Hindlimb muscle (tissue), 1 donor: Measurements from ENCODE around the gene PIGW. TPM values are rescaled to one million over a fixed set of nuclear protein-coding genes. Genes with fewer than 3 reads are reported as not detected.

Experiments
- DNase-seq: peaks from one replicate; pipeline ENCODE4 v3.0.0-alpha.2; 2013
- polyA plus RNA-seq: library from polyadenylated mRNA; unstranded; fragments of 120-200 nt; gene quantifications from one replicate; pipeline ENCODE4 v1.2.1, GENCODE V29; 2013; ENCODE audit not compliant: insufficient read length

The PIGW gene
- polyA plus RNA-seq, 1 donor, result 8.0 TPM

DNA sequence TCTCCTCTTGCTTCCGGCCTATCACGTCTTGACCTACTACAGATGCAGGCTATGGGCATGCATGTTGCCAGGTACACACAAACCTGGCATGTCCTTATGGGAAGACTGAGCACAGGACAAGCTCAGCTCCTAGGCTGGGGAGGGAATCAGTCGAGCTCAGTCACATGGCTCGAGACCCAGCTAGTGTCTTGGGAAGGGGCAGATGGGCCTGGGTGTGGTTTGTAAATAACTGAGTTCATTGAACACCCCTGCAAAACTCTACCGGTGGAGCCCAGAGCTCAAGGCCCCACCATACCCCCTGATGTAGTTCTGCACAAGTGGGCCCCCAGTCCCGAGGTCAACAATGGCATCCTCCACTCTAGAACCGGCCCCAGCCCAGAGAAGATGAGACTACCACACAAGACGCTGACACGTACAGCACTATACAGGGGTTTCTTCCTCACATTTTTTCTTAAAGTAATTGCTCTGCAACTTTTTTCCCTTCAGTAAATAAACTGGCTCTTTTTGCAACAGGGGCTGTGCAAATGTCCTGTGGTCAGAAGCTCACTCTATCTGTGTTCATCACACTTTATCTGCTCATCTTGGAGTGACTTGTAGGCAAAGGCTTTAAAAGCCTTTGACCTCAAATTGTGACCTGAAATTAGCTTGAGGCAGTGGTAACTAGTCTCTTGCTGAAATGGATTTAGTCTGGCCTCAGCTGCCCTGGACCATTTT lies 25.4 kb upstream of the PIGW start:
- no peak for DNase-seq

DNA sequence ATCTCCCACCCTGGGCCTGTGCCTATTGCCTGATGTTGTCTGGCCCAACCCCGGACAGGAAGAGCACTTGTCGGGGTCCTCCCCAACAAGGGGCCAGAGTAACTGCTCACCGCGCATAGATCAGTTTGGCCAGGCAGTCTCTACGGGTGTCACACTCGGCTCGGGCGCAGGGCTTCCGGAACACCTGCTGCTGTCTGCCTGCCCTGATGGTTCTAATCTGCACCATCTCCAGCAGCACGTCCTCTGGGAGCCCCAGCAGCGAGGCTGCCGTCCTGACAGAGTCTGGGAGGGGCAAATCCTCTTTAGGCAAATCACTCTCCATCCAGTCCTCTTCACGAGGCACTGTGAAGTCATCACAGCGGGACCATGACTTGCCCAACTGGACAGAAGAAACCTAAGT lies 24.2 kb upstream of the PIGW start:
- no peak for DNase-seq

GRCh38 chr17:36511216-36511615 lies 23.6 kb upstream of the PIGW start:
- no peak for DNase-seq

DNA sequence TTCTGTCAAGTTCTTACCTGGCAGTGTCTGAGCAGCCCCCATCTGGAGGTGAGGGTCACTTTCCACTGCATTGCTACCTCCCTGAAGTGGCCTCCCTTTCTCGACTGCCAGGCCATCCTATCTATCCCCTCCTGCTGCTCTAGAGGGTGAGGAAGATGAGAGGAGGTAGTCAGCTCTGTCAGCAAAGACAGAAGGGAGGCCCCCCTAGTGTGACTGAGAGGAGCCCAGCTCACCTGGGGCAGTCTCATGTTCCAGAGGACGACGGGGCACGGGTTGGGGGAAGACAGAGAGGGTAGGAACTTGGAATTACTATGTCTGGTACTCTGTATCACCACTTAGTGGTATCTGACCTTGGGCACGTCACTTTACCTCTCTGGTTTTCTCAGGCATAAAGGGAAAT lies 22.1 kb upstream of the PIGW start:
- no peak for DNase-seq

DNA sequence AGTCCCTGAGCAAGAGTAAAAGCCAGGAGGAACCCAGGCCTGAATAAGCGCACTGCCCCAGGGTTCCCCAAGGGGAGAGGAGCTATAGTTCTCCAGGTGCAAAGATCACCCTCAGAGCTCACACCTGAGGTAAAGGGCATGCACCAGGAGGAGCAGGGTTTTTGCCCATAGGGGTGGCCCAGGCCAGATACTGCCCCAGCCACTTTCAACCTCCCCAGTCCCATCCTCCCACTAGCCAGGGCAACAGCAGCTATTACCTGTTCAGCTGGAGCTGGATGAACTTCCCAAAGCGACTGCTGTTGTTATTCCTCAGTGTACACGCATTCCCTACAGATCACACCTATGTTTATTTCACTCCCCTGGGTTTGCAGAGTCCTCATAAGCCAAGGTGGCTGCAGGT lies 19.9 kb upstream of the PIGW start:
- no peak for DNase-seq

DNA sequence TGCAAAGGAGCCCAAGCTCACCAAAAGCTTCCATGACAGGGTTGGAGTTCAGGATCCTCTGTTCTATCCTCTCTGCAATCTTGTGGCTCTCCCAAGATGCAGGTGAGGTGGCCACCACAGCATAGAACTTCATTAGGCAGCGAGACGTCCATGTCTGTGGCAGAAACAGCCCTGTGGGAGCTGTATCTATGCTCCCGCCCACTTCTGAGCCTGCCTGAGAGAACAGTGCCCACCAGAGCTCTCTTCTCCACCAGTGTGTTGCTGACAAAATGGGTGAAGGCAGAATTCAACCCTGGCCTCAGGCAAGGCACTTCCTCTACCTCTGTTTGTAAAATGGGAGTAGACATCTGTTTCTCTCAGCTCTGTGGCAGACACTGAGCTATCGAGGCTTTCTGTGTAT lies 18.9 kb upstream of the PIGW start:
- no peak for DNase-seq

- no peak for DNase-seq
These were observed 11.7 kb upstream of the PIGW start for GRCh38 chr17:36523113-36523512.

DNA sequence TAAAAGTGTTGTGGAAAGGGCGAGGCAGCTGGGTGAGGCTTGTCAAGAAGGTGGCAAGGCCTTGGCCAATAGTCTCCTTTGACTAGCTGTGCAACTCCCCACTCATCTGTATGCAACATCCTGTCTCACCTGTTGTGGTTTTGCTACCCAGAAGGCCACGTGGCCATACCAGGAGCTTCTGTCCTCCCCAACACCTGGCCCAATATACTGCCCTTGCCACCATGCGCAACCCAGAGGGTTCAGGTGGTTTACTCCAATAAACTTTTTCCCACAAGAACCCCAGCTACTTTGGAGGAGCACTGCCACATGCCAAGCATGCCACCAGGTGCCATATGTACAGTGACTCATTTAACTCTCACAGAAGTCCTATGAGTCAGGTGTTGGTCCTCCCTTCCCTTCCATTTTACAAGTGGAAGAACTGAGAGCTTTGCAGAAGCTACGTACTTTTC lies 10.3 kb upstream of the PIGW start:
- DNase-seq, result no peak

- no peak for DNase-seq
These were observed 9.7 kb upstream of the PIGW start for GRCh38 chr17:36525113-36525512.

DNA sequence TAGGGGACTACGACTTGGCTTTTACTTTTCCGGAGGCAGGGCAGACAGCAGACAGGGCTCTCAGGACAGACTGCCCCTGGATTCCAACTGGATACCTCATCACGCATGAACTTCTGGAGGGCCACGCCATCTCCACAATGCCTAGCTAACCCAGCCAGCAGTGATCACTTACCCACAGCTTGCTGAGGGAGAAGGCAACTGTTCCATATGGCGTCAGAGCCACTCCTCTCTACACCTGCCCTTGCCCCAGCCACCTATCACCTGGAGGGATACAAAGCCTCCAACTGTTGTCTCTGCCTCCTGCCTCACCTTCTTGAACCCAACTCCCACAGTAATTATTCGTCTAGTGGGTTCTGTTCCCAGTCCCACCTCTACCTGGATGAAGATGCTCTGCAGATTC lies 8.9 kb upstream of the PIGW start:
- no peak for DNase-seq

DNA sequence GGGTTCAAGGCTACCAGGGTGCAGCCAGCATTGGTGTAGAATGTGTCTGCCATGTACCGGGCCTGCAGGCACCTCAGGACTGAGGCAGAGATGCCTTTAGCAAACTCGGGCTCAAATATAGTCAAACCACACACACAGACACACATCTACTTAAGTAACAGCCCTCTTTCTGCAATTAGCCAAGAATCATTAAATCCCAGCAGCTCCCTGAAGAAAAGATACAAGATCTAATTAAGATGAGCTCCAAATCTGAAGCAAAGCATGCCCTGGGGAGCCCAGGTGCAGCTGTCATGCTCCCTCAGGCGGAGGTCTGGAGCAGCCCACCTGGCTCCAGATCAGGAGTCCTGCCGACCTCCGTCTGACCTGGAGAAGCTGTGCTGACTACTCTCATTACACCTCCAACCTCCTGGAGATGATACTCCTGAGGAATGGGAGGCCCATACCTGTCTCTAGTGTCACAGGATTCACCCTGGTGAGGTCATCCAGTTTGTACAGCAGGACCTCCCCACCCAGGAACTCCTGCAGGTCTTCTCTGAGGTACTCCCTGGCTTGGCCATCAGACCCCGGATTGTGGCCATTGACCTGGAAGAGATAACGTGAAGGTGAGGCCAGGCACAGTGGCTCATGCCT lies 7.1 kb upstream of the PIGW start:
- DNase-seq, result no peak

GRCh38 chr17:36529121-36529520 lies 5.7 kb upstream of the PIGW start:
- DNase-seq, result no peak

GRCh38 chr17:36532435-36532975 lies 2.3 kb upstream of the PIGW start:
- DNase-seq, result no peak

DNA sequence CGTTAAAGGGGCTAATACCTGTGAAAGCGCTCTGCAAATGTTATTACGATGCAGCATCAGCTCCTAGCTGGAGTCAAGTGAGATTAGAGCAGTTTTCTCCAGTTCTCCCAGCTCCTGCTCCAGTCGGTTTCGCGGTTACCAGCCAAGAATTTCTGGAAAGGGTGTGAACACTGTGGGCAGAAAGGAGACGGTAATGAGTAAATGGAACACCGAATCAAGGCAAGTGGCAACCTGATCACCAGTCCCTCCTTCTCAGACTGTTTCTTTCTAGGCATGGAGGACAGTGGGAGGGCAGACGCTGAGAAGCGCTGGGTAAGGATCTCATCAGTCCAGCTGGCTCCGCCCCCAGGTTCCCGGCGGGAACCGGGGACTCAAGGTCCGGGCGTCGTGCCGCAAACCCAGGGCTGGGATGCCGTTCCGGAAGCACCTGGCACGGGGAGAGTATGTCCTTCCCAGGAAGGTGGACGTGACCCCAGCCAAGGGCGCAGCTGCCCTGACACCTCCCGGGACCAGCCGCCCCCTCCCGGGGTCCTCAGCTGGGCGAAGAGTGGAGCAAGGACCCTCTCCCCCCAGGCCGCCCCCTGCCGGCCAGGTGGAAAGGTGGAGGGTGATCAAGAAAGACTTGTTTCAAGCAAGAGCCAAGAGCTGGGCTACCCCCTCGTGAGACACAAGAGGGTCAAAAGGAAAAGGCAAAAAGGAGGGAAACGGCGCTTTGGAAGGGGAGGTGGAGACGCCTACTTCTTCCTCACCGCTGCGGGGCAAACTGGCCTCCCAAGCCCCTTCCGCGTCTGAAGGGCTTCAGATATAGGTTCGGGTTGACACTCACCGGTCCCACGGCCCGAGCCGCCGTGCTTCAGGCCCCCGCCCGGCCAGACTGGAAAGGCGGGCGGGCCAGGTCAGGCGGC lies 600 bp upstream of the PIGW start:
- DNase-seq, result peak; percentile 63

DNA sequence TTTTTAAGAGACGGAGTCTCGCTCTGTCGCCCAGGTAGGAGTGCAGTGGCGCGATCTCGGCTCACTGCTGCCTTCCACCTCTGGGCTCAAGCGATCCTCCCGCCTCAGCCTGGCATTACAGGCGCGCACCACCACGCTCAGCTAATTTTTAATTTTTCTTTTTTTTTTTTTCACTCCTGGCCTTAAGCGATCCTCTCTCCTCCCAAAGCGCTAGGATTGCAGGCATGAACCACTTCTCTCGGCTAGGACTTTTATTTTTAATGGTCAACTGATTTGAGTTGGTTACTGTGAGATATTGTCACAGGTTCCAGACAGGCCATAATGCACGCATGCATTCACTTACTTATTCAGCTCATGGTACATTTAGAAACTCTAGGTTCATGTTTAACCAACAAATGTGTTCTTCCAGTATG lies 888 bp downstream of the PIGW start:
- DNase-seq, result no peak

DNA sequence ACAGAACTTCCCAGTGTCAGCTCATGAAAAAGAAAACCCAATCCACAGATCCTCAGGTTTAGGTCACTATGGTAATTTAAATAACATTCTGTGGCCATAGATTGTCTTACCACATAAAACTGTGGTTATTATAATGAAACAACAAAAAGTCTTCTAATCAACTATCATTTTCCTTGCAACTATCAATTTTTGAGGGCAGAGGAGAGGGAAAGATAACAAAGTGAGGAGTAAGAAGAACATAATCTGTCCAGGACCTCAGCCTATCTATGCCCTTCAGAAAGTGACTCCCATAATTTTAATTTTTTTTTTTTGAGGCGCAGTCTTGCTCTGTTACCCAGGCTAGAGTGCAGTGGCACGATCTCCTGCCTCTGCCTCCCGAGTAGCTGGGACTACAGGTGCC lies 5.9 kb downstream of the PIGW start:
- DNase-seq, result no peak

DNA sequence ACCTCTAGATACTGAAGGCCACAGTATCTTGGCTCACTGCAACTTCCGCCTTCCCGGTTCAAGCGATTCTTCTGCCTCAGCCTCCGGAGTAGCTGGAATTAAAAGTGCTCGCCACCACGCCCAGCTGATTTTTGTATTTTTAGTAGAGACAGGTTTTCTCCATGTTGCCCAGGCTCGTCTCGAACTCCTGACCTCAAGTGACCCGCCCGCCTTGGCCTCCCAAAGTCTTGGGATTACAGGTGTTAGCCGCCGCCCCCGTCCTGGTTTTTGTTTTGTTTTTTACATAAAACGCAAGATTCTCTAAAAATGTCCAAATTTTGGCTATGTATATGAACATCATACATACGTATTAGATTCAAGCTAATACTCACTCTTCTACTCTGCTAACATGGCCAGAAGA lies 8.0 kb downstream of the PIGW start:
- no peak for DNase-seq

DNA sequence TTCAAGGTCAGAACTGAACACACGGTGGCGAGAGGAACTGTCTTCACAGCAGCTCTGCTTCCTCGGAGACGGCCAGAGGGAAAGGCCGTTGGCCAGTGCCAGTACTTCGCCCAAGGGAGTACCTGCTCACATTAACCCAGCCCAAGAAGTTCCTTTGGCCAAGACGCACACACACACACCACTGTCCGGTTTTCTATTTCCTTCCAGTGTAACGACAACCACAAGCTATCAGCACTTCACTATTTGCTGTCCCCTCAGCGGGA lies 9.2 kb downstream of the PIGW start:
- peak; percentile 59 for DNase-seq

GRCh38 chr17:36544307-36545076 lies 9.7 kb downstream of the PIGW start, which contains the start of gene GGNBP2:
TSS of gene GGNBP2 (plus strand) at chr17:36544919. CDS start at chr17:36545725, 806 bp downstream.
- DNase-seq, result peak; percentile 94

- no peak for DNase-seq
These were observed 10.3 kb downstream of the PIGW start for GRCh38 chr17:36545077-36545464.

DNA sequence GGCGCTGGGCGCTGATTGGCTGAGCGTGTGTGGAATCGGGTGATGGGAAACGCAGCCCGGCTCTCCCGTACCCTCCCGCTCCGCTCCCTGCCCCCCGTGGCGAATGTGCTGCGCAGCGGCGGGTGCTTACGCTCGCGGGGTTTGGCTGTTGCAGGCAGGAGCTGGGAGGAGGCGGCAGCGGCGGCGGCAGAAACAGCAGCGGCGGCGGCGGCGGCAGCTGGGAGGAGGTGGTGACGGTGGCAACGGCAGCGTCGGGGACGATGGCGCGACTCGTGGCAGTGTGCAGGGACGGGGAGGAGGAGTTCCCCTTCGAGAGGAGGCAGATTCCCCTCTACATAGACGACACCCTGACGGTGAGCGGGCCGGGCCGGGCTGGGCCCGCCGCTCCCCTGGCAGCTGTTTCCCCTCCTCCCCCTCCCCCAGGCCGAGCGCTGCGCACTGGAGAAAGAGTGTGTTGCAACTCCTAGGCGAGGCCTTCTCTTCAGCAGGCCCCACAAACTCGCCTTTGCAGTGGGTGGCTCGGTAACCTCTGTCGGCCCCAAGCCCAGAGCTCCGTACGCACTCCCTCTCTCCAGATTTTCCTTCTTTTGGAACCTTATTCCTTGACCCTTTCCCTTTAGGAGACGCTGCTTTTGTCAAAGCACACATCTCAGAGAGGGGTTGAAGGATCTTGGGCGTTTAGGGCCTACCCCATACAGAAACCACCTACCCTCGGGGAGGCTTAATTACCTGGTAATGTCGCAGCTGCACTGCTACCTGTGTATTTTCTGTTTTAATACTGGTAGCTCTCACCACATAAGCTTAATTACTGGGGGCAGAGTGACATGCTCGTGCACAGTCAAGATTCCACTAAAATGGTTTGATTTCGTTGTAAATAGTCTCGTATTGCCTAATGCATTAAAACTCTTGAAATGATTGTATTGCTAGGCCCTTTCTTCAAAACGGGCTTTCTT lies 11.0 kb downstream of the PIGW start:
- DNase-seq, result peak; percentile 97
